SK-N-SH treated with all-trans-retinoic acid at 6 μM for 48 hours (cell line): ENCODE data around the gene CYP2W1.

Source experiments
- ATAC-seq: fragments of 200-7000 bp; cut with Tn5 transposase; 3 replicates; pipeline ENCODE4 v1.9.1; 2020; ENCODE audit warnings: mild to moderate bottlenecking, moderate library complexity
- ARNTL ChIP-seq: fragments of 450-650 bp; formaldehyde crosslinking; IDR thresholded peaks from 2 replicates; pipeline ENCODE4 v1.5.0; 2020; ENCODE audit warnings: low read depth, mild to moderate bottlenecking, moderate library complexity, borderline replicate concordance
- CSDC2 ChIP-seq: fragments of 250-450 bp; sonication (Bioruptor Pico); IDR thresholded peaks from 2 replicates; pipeline ENCODE4 v1.5.0; 2020; ENCODE audit warnings: mild to moderate bottlenecking, moderate library complexity
- ESRRG ChIP-seq: fragments of 250-450 bp; sonication (Bioruptor Pico); IDR thresholded peaks from 2 replicates; pipeline ENCODE4 v1.6.1; 2021; ENCODE audit warnings: mild to moderate bottlenecking
- GLIS3 ChIP-seq: fragments of 250-450 bp; sonication (Bioruptor Pico); IDR thresholded peaks from 2 replicates; pipeline ENCODE4 v1.5.0; 2020; ENCODE audit warnings: mild to moderate bottlenecking, moderate library complexity
- ISL1 ChIP-seq: fragments of 250-450 bp; sonication (Bioruptor Pico); IDR thresholded peaks from 2 replicates; pipeline ENCODE4 v2.1.2; 2022; ENCODE audit warnings: mild to moderate bottlenecking, moderate library complexity
- OSR1 ChIP-seq: fragments of 250-450 bp; sonication (Bioruptor Pico); IDR thresholded peaks from 2 replicates; pipeline ENCODE4 v1.8.0; 2022; ENCODE audit warnings: moderate library complexity, mild to moderate bottlenecking, inconsistent platforms
- PATZ1 ChIP-seq: fragments of 250-450 bp; sonication (Bioruptor Pico); IDR thresholded peaks from 2 replicates; pipeline ENCODE4 v1.8.0; 2020; ENCODE audit warnings: mild to moderate bottlenecking, moderate library complexity, borderline replicate concordance
- POU6F1 ChIP-seq: fragments of 250-450 bp; sonication (Bioruptor Pico); IDR thresholded peaks from 2 replicates; pipeline ENCODE4 v1.8.0; 2021; ENCODE audit warnings: low read depth, mild to moderate bottlenecking, moderate library complexity, borderline replicate concordance
- PPARA ChIP-seq: fragments of 250-450 bp; sonication (Bioruptor Pico); IDR thresholded peaks from 2 replicates; pipeline ENCODE4 v1.5.0; 2020; ENCODE audit warnings: mild to moderate bottlenecking, borderline replicate concordance
- RARB ChIP-seq: fragments of 250-450 bp; sonication (Bioruptor Pico); IDR thresholded peaks from 2 replicates; pipeline ENCODE4 v1.8.0; 2021; ENCODE audit warnings: mild to moderate bottlenecking, moderate library complexity
- SNAI2 ChIP-seq: fragments of 250-450 bp; sonication (Bioruptor Pico); IDR thresholded peaks from 2 replicates; pipeline ENCODE4 v1.5.0; 2020; ENCODE audit warnings: mild to moderate bottlenecking, moderate library complexity
- TCF4 ChIP-seq: fragments of 250-450 bp; sonication (Bioruptor Pico); IDR thresholded peaks from 2 replicates; pipeline ENCODE4 v1.8.0; 2021; ENCODE audit warnings: mild to moderate bottlenecking, moderate library complexity, borderline replicate concordance
- TOX ChIP-seq: fragments of 250-450 bp; sonication (Bioruptor Pico); IDR thresholded peaks from 2 replicates; pipeline ENCODE4 v1.8.0; 2021; ENCODE audit warnings: mild to moderate bottlenecking, moderate library complexity, borderline replicate concordance
- TSHZ2 ChIP-seq: fragments of 250-450 bp; sonication (Bioruptor Pico); IDR thresholded peaks from 2 replicates; pipeline ENCODE4 v1.5.0; 2020; ENCODE audit warnings: mild to moderate bottlenecking, moderate library complexity
- ZC3H10 ChIP-seq: fragments of 250-450 bp; sonication (Bioruptor Pico); IDR thresholded peaks from 2 replicates; pipeline ENCODE4 v1.5.1; 2021; ENCODE audit warnings: mild to moderate bottlenecking, moderate library complexity
- ZFP3 ChIP-seq: fragments of 250-450 bp; sonication (Bioruptor Pico); IDR thresholded peaks from 2 replicates; pipeline ENCODE4 v1.5.0; 2020; ENCODE audit warnings: mild to moderate bottlenecking, moderate library complexity
- ZFP30 ChIP-seq: fragments of 450-650 bp; formaldehyde crosslinking; IDR thresholded peaks from 2 replicates; pipeline ENCODE4 v1.5.0; 2022; ENCODE audit warnings: mild to moderate bottlenecking, moderate library complexity
- ZNF565 ChIP-seq: fragments of 450-650 bp; formaldehyde crosslinking; conservative IDR thresholded peaks from 2 replicates; pipeline ENCODE4 v1.5.0; 2020; ENCODE audit warnings: low read depth, mild to moderate bottlenecking, moderate library complexity
- ZNF70 ChIP-seq: fragments of 450-650 bp; formaldehyde crosslinking; IDR thresholded peaks from 2 replicates; pipeline ENCODE4 v1.5.0; 2020; ENCODE audit warnings: mild to moderate bottlenecking, moderate library complexity
- ZNF8 ChIP-seq: fragments of 450-650 bp; formaldehyde crosslinking; IDR thresholded peaks from 2 replicates; pipeline ENCODE4 v1.5.0; 2020; ENCODE audit warnings: mild to moderate bottlenecking, moderate library complexity

CYP2W1 gene

GRCh38 chr7:979151-979550, 3.8 kb upstream of the CYP2W1 start:
- TF ChIP-seq SNAI2 (CRISPR knock-in tag) (no peak), POU6F1 (CRISPR knock-in tag) (no peak), ISL1 (CRISPR knock-in tag) (no peak), ZNF8 (CRISPR knock-in tag) (no peak), ARNTL (CRISPR knock-in tag) (no peak), PATZ1 (no peak), TSHZ2 (no peak), RARB (no peak)
- no peak for ATAC-seq

- TF ChIP-seq ZNF8 (CRISPR knock-in tag) (no peak), PATZ1 (no peak), POU6F1 (CRISPR knock-in tag) (no peak), ZFP30 (CRISPR knock-in tag) (no peak), GLIS3 (CRISPR knock-in tag) (no peak), TCF4 (CRISPR knock-in tag) (no peak), ESRRG (no peak), ZNF565 (CRISPR knock-in tag) (no peak), ISL1 (CRISPR knock-in tag) (no peak)
- ATAC-seq = peak; percentile 59
Observed at GRCh38 chr7:979886-980571, 3.0 kb upstream of the CYP2W1 start.

GRCh38 chr7:981793-982510, 1.0 kb upstream of the CYP2W1 start:
- no peak for ATAC-seq
- TF ChIP-seq ZNF565 (CRISPR knock-in tag) (no peak), PPARA (no peak), RARB (no peak), POU6F1 (CRISPR knock-in tag) (no peak), ZNF70 (CRISPR knock-in tag) (no peak), CSDC2 (CRISPR knock-in tag) (no peak), ZFP30 (CRISPR knock-in tag) (no peak), ARNTL (CRISPR knock-in tag) (no peak), PATZ1 (no peak), OSR1 (no peak), TCF4 (CRISPR knock-in tag) (no peak), ZFP3 (CRISPR knock-in tag) (no peak), TOX (CRISPR knock-in tag) (no peak), ZC3H10 (CRISPR knock-in tag) (no peak)
